Fibroblast of skin of back (primary cell): ENCODE results near the gene BPIFB6.

Source experiments
- DNase-seq: peaks from one replicate; pipeline ENCODE4 v3.0.0-alpha.2; 2013

BPIFB6 gene

GRCh38 chr20:33092361-33092760 lies 60.9 kb downstream of the BPIFB6 start:
- DNase-seq, result no peak

- no peak for DNase-seq
Measured at GRCh38 chr20:33093074-33093473, 61.6 kb downstream of the BPIFB6 start.

GRCh38 chr20:33093582-33093981 lies 62.1 kb downstream of the BPIFB6 start:
- no peak for DNase-seq
